ENCODE measurements around the gene CFTR.
"Not testable (repeated sequence)": the region's sequence is repeated elsewhere in the genome, so short reads cannot be mapped to it uniquely, and the experiment has no call there.

CFTR gene

GRCh38 chr7:117495308-117495707 lies 15.5 kb downstream of the CFTR start:
- H3K4me3 ChIP-seq (ENCODE audit: low read depth, low read length): no peak overlapping the region

- H3K4me3 ChIP-seq (ENCODE audit: low read depth, low read length): no peak overlapping the region
These were observed 22.5 kb downstream of the CFTR start for GRCh38 chr7:117502331-117502730.

GRCh38 chr7:117505238-117505637 lies 25.4 kb downstream of the CFTR start:
- H3K4me3 ChIP-seq (ENCODE audit: low read depth, low read length): no peak overlapping the region

- H3K4me3 ChIP-seq (ENCODE audit: low read depth, low read length): no peak overlapping the region
These were observed 28.9 kb downstream of the CFTR start for GRCh38 chr7:117508676-117509075.

- H3K4me3 ChIP-seq (ENCODE audit: low read depth, low read length): not testable (repeated sequence)
These were observed 37.4 kb downstream of the CFTR start for GRCh38 chr7:117517194-117517593.

GRCh38 chr7:117530390-117530789 lies 50.6 kb downstream of the CFTR start:
- no peak overlapping the region for H3K4me3 ChIP-seq (ENCODE audit: low read depth, low read length)

GRCh38 chr7:117531595-117532244 lies 51.9 kb downstream of the CFTR start:
- H3K4me3 ChIP-seq (ENCODE audit: low read depth, low read length): no peak overlapping the region

GRCh38 chr7:117538053-117538452 lies 58.2 kb downstream of the CFTR start:
- no peak overlapping the region for H3K4me3 ChIP-seq (ENCODE audit: low read depth, low read length)

GRCh38 chr7:117544061-117544460 lies 64.2 kb downstream of the CFTR start:
- no peak overlapping the region for H3K4me3 ChIP-seq (ENCODE audit: low read depth, low read length)

- H3K4me3 ChIP-seq (ENCODE audit: low read depth, low read length): no peak overlapping the region
These were observed 68.2 kb downstream of the CFTR start for GRCh38 chr7:117548035-117548434.

GRCh38 chr7:117550625-117551024 lies 70.8 kb downstream of the CFTR start:
- H3K4me3 ChIP-seq (ENCODE audit: low read depth, low read length): no peak overlapping the region

- no peak overlapping the region for H3K4me3 ChIP-seq (ENCODE audit: low read depth, low read length)
These were observed 72.8 kb downstream of the CFTR start for GRCh38 chr7:117552660-117553059.

GRCh38 chr7:117555260-117555659 lies 75.4 kb downstream of the CFTR start:
- H3K4me3 ChIP-seq (ENCODE audit: low read depth, low read length): no peak overlapping the region

GRCh38 chr7:117559391-117559790 lies 79.6 kb downstream of the CFTR start:
- no peak overlapping the region for H3K4me3 ChIP-seq (ENCODE audit: low read depth, low read length)

GRCh38 chr7:117560030-117560429 lies 80.2 kb downstream of the CFTR start:
- H3K4me3 ChIP-seq (ENCODE audit: low read depth, low read length): no peak overlapping the region

- H3K4me3 ChIP-seq (ENCODE audit: low read depth, low read length): no peak overlapping the region
These were observed 82.9 kb downstream of the CFTR start for GRCh38 chr7:117562759-117563158.

GRCh38 chr7:117564080-117564479 lies 84.3 kb downstream of the CFTR start:
- no peak overlapping the region for H3K4me3 ChIP-seq (ENCODE audit: low read depth, low read length)

GRCh38 chr7:117564627-117565026 lies 84.8 kb downstream of the CFTR start:
- no peak overlapping the region for H3K4me3 ChIP-seq (ENCODE audit: low read depth, low read length)

- no peak overlapping the region for H3K4me3 ChIP-seq (ENCODE audit: low read depth, low read length)
These were observed 85.4 kb downstream of the CFTR start for GRCh38 chr7:117565226-117565625.

- H3K4me3 ChIP-seq (ENCODE audit: low read depth, low read length): no peak overlapping the region
These were observed 88.0 kb downstream of the CFTR start for GRCh38 chr7:117567781-117568180.

- no peak overlapping the region for H3K4me3 ChIP-seq (ENCODE audit: low read depth, low read length)
These were observed 93.2 kb downstream of the CFTR start for GRCh38 chr7:117572856-117573620.

GRCh38 chr7:117581424-117581823 lies 101.6 kb downstream of the CFTR start:
- no peak overlapping the region for H3K4me3 ChIP-seq (ENCODE audit: low read depth, low read length)

All from iPS-11a (cell line).